Skin epidermis (tissue), 12 donors: ENCODE results near the gene OTOGL.

Experiments used
- H3K27ac ChIP-seq, 21 experiments: fragments of 200-600 bp; sonication (generic) in 11 of 21; one replicate each; pipeline ENCODE4 v1.5.0; 2020; ENCODE audit warnings: mild to moderate bottlenecking in 3 of 21, inconsistent platforms in 2 of 21, moderate library complexity in 2 of 21
- H3K4me3 ChIP-seq, 7 experiments: fragments of 200-600 bp; sonication (generic) in 2 of 7; one replicate each; pipeline ENCODE4 v1.5.0; 2020; ENCODE audit warnings: inconsistent platforms in 2 of 7, mild to moderate bottlenecking in 2 of 7, moderate library complexity in 1 of 7

Gene OTOGL

DNA sequence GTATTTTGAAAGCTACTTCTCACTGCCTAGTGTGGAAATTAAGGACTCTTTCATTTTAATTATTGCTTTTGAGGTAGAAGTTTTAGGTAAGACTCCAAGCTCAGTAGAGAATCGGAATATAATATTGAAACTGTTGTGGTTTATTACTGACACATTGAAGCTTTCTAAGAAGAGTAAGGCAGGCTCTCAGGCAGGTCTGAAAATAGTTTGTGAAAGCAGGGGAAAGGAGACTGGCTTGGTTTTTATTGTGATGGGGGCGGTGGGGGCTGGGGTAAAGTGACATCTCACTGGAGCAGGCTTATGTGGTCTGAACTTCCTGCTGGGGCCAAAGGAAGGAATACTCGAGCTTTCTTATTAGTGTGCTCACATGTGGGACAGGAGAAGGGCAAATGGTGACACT lies 79.5 kb downstream of the OTOGL start:
- Histone ChIP-seq H3K27ac (no peak overlapping the region), H3K4me3 (no peak overlapping the region)

DNA sequence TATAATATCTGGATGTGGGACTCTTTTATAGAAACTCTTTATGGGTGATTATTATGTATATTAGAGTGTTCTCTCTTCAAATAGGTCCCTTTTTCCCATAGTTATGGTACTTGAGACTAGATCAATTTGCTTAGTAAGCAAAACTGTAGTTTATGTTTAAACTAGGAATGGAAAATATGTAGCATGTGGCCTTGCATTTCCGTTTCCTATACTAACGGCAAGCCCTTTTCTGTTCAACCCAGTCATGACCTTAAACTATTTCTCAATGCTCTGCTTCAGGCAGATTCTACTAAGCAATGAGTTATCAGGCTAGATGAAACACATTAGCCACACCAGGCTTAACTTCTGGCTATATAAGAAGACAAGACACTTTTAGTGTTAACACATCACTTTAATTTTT lies 84.6 kb downstream of the OTOGL start:
- H3K27ac ChIP-seq, result no peak overlapping the region
- no peak overlapping the region for H3K4me3 ChIP-seq

DNA sequence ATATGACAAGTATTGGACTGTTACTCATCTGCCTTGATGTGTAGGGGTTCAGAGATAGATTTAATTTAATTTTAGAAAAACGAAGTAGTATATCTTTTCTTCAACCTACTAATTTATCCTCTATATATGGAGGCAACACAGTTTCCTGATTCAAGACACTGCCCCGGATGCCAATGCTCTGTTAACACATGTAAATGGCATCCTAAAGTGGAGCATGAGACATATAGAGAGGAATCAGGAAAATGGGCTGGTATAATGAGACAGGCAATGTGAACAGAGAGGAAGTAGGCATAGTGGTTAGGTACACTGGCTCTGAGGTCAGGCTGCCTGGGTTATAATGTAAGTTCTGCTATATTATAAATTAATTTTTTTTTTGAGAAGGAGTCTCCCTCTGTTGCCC lies 85.6 kb downstream of the OTOGL start:
- H3K27ac ChIP-seq, result no peak overlapping the region
- no peak overlapping the region for H3K4me3 ChIP-seq

DNA sequence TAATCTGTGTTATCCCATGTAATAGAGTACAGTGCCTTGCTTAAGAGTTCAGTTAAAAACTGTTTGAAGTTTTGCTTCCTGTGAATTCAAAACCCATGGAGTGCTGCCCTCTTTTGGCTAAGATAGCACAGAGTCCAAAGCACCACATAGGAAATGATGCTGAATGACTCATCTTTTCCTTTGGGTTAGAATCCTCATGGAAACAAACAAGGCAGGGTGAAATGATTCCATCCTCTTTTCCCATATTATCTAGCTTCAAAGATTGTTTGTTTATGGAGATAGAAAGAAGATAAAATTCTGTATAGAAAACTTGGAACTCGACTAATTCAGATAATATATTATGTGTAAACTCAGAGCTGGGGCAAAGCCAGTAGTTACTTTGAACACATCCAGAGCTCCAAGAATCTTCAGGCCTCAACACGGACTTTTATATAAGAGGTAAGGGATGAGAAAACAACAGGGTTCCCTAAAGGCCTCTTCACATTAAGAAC lies 87.4 kb downstream of the OTOGL start:
- H3K27ac ChIP-seq, result peak overlapping the region in 18 of 21 experiments; percentile 1 to 85 (median 71)
- H3K4me3 ChIP-seq, result no peak overlapping the region

DNA sequence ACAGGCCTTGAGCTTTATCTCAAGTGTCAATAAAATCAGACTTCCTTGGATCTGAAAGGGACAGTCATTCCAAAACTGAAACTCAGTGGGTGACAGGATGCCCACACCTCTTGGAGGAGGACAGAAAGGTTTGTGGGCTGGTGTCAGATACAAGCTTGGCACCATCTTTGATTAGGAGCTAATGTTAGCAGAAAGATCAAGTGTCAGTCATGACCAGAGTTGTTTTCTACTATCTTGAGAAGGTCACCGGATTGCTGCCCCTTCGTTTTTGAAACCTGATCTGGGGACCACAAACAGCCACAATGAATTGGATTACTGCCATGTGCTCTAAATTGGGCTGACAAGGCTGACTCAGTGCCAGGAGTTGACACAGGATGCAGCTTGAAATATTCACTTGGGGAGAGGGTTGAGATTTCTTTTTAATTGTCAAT lies 88.3 kb downstream of the OTOGL start:
- H3K27ac ChIP-seq, result peak overlapping the region in 14 of 21 experiments; percentile 1 to 85 (median 77)
- H3K4me3 ChIP-seq, result no peak overlapping the region

DNA sequence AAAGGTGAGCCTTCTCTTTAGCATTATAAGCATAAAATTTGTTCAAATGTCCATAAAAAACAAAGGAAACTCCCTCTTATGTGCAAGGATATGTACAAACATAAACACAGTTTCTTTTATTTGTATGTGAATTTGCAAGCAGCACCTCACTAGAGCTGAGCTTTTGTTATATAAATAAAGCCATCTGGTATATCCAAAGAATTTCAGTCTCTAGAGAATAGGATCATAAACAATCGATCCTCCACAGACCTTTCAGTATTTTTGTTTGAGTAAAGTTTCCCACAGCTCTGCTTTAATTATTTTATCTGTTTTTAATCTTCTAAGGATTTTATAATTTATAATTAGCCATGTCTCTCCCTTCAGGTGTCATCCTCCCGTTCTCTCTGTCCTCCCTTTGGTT lies 89.2 kb downstream of the OTOGL start:
- no peak overlapping the region for H3K4me3 ChIP-seq
- H3K27ac ChIP-seq, result peak overlapping the region in 5 of 21 experiments; percentile 29 to 80 (median 39)

DNA sequence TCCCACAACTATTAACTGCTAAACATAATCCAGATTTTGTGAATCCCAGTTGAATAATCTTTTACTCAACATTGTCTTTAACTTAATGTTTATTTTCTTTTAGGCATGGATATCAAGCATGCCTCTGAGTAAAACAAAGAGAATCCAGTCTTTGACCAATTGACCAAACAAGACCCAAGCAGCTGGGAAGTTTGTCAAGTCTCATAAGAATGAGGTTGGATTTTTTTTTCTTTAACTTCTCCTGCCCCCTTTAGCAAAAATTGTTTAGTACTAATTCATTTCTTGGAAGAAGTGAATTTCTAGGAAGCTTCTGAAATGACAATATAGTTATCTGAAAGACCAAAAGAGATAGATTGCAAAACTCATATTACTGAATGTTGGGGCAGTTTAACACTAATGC lies 89.9 kb downstream of the OTOGL start:
- no peak overlapping the region for H3K4me3 ChIP-seq
- no peak overlapping the region for H3K27ac ChIP-seq

DNA sequence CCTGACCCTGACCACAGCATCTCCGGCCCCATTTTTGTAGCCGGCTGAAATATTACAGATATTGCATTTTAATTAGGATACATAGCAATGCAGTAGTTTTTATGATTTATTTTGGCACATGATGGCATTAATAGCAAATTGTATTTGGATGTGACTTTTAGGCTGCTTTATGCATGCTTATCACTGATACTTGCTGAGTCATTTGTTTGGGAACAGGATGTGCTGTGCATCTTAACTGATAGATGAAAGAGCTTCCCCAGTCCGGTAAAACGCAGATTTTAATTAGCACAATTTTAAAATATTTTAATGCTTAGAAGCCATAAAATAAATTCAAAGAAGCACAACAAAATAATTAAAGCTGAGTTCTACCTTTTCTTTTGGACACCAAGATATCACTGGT lies 90.7 kb downstream of the OTOGL start:
- Histone ChIP-seq H3K4me3 (no peak overlapping the region), H3K27ac (no peak overlapping the region)

DNA sequence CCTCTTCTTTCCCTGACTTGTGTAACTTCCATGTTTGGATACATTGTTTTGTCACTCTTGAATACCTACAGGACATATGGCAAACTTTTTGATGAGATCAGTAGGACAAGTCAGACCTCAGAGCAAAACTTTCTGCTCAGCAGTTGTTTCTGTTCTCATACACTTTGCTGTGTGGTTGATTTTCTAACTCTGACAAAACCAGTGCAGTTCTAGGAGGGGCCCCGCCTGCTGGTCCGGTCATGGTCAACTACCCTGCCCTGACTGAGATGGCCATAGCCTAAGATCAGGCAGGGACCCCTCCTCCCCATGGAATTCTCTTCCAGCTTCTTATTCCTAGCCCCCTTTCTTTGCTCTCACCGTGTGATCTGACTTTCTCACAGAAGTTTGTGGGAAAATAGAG lies 92.8 kb downstream of the OTOGL start:
- H3K4me3 ChIP-seq, result no peak overlapping the region
- H3K27ac ChIP-seq, result no peak overlapping the region

DNA sequence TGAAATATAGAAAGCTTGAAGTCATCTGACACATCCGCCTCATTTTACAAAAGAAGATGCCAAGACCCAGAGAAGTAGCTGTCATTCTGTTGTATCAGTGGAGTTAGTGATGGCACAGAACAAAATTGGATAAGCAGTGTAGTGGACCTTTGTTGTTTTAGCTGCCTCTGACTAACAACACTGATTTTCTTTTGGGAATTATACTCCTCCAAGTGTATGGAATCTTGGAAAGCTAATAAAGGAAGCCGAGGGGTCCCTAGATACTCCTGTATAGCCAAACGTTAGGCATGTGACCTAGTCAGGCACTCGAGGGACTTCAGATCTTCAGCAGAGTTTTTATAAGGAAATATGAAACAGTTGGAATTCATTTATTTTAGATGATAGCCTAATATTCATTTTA lies 94.5 kb downstream of the OTOGL start:
- no peak overlapping the region for H3K4me3 ChIP-seq
- H3K27ac ChIP-seq, result no peak overlapping the region

DNA sequence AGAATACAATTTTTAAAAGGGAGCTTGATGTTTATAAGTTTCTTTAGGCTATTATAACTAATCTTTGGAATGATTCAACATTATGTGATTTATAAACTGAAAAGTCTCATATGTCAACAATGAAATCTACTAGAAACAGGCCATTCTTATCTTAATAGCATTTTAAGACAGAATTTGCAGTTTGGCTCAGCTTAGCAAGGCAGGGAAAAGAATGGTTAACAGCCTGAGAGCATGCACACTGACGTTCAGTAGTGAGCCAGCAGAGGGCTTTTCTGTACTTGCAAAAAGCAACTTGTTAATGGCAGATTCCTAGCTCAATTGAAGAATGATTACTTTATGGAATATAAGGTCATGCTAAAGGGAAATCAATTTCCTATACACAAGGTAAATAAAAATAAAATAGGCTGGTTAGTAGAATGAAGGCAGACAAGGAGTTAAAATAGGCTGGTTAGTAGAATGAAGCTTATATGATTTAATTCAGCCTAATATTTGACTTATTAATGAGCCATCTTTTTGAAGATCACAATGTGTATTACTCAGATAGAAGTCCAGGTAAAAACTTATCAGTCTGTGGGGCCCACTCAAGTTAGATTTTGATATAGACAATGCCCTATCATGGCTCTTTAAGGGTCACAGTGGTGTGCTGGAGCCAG lies 95.9 kb downstream of the OTOGL start:
- H3K4me3 ChIP-seq, result no peak overlapping the region
- no peak overlapping the region for H3K27ac ChIP-seq

DNA sequence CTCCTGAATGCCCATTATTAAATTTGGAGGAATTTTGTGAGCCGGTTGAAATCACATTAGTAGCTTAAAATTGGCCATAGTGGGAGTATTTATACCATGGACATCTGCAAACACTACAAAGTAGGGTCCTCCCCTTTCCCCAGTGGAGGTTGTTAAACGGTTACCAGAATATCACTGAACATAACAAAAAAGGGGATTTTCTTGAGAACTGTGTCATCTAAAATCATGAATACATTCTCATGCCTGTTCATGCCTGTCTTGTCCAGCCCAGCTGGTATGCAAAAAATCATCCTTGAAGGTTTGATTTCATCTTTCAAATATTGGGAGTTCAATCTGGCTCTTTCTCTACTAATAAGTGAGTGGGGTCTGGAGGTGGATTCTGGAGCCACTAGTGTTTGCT lies 96.4 kb downstream of the OTOGL start:
- Histone ChIP-seq H3K27ac (no peak overlapping the region), H3K4me3 (no peak overlapping the region)

DNA sequence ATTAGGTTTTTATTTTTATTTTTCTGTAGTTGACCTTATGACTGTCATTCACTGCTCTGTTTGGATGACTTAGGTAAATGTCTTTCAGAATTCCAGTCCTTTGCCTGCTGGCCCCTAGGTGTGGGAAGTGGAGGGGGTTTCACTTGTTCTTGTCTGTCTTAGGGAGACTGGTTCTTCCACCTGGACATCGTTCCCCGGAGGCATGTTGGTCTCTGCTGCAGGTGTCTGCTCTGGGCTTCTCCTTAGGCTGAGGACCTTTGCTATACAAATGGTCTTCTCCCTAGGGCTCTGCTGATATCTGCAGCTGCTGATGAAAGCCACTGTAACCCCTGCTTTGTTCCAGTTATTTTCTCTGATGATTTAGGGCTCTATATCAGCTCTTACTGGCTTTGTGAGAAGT lies 97.1 kb downstream of the OTOGL start:
- Histone ChIP-seq H3K4me3 (no peak overlapping the region), H3K27ac (no peak overlapping the region)

DNA sequence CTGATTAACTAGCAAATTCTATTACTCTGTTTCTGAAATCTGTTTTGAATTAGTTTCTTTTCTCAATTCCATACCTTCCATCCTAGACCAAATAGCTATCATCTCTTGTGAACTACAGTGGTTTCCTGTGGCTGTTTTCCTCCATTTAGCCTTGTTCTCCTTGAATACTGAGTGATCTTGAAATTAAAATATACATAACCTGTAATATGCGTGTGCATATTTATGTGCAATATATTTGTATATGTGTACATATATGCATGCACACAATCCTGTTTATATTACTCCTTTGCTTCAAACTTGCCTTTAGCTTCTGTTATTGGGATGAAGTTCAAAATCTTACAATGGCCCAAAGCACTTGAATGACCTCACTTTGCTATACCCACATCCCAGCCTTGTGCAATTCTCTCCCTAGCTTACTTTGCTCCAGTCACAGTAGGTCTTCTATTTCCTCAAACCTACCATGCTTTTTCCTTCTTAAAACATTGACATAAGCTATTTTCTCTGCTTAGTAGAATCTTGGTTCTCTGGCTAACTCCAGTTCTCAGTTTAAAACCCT lies 99.5 kb downstream of the OTOGL start:
- Histone ChIP-seq H3K4me3 (no peak overlapping the region), H3K27ac (no peak overlapping the region)

DNA sequence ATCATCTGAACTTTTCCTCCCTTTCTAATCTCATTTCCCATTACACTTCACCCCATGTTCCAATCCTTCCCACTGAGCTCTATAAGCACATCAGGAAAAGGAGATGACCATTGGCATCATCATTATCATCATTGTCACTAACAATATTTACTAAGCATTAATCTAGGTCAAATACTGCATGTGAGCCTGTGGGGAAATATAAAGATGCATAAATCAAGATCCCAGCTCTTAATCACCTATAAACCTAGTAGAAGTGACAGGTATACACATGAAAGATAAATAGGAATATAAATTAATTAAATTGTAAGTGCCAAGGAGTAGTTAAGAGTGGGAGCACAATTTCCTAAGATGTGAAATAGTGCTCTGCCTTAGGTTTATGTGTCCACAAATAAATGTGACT lies 100.6 kb downstream of the OTOGL start:
- Histone ChIP-seq H3K4me3 (no peak overlapping the region), H3K27ac (no peak overlapping the region)

DNA sequence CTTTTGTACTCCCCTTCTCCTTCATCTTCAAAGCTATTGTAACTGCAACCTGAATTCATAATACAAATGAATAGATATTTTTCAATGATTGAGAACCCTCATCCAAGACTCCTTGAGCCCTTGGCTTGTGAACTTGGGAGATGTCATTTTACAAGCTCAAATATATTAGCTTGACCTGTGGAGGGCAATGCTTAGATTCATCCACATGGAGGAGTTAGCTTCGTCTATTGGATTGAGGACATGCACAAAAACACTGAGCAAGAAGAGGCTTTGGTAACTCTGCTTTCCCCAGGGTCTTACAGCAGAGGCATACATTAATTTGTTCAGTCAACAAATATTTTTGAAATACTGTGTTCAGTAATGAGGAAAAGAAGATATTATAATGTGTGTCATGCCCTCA lies 101.1 kb downstream of the OTOGL start:
- H3K27ac ChIP-seq, result no peak overlapping the region
- no peak overlapping the region for H3K4me3 ChIP-seq

DNA sequence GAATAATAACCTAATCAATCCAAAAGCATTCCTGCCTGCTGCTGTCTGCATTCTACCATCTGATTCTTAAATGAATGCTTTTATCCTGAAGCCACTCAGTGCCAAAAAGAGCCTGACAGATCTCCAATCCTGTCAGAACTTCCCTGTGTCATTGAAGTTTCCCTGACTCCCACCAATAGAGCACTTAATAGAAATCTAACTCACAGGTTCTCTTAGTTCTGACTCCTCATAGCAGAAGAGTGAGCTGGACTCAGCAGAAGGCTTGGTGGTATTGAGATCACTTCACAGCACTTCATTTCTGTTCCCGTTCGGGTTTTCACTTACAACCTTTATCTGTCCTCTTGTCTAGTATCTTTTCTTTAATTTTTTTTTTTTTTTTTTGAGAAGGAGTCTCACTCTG lies 102.6 kb downstream of the OTOGL start:
- Histone ChIP-seq H3K27ac (no peak overlapping the region), H3K4me3 (no peak overlapping the region)

DNA sequence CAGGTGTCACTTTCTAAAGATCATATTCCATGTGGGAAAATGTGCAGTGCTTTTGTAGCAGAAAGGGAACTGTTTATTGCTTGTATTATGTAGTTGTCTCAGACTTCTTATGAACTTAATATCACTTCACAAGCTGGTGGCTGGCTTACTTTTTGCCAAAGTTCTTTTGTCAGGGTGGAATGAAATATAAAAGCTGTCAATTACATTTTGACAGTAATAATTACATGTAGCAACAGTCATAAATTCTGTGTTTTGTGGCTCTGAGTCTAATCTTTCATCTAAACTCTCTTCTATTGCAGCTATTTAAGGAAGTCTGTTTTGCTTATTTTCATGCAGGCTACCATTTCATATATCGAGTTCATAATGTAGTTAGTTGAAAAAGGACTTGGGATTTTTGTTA lies 106.6 kb downstream of the OTOGL start:
- Histone ChIP-seq H3K27ac (no peak overlapping the region), H3K4me3 (no peak overlapping the region)

DNA sequence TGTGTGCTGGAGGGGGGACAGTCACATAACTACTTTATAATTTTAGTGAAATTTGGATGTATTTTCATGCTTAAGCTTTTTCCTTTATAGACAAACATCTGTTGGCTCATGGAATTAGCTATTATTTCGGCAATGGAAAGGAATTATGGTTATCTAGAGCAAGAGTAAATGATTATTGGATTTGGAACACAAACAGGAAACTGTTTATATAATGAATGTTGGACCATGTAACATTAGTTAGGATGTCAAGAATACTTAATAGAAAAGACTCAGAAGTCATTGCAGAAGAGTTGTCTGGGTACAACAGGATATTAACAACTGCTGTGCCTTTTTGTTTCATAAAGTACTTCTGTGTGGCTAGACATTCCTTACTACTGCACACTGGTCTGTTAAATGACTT lies 108.7 kb downstream of the OTOGL start:
- Histone ChIP-seq H3K4me3 (no peak overlapping the region), H3K27ac (no peak overlapping the region)

DNA sequence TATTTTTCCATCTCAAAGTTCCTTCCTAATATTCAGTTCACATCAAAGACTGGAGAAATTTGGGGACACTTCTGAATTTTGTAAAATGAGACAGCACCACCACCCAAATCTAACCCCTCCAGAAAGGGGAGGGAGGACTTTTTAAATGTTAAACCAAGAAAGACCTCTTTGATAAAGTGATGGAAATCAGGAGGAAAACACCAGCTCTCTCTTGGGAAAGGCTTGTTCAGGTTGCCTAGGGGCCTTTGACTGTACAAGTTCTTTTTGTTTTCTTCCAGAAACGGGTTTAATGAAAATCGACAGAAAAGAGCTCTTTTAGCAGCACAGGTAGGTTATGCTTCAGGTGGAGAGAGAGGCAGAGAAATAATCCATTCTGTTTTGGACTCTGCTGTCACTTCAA lies 112.3 kb downstream of the OTOGL start:
- no peak overlapping the region for H3K27ac ChIP-seq
- H3K4me3 ChIP-seq, result no peak overlapping the region

DNA sequence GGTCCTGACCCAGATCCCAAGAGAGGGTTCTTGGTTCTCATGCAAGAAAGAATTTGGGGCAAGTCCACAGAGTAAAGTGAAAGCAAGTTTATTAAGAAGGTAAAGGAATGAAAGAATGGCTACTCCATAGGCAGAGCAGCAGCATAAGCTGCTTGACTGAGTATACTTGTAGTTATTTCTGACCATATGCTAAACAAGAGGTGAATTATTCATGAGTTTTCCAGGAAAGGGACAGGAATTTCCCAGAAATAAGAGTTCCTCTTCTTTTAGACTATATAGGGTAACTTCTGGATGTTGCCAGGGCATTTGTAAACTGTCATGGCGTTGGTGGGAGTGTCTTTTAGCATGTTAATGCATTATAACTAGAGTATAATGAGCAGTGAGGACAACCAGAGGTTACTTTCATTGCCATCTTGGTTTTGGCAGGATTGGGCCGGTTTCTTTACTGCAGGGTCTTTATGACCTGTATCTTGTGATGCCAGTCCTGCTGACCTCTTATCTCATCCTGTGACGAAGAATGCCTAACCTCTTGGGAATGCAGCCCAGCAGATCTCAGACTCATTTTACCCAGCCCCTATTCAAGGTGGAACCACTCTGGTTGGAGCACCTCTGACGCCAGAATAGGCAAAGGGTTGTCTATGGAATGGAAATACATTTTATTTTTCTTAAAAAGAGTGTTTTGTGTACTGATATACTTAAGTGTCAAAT lies 113.8 kb downstream of the OTOGL start:
- Histone ChIP-seq H3K4me3 (no peak overlapping the region), H3K27ac (no peak overlapping the region)
